ENCODE results near the gene PET100. TPM values are rescaled to one million over a fixed set of nuclear protein-coding genes. Genes with fewer than 3 reads are reported as not detected.
A peak's percentile ranks its signal among the peaks of the same experiment; 100 is the strongest.

PET100 gene
- total and polyA plus RNA-seq, 10 of the 15 experiments (the other 5 are each of a cell fraction or from before 2014, with no cell fraction given): 47.0 to 462 (median 126) TPM

DNA sequence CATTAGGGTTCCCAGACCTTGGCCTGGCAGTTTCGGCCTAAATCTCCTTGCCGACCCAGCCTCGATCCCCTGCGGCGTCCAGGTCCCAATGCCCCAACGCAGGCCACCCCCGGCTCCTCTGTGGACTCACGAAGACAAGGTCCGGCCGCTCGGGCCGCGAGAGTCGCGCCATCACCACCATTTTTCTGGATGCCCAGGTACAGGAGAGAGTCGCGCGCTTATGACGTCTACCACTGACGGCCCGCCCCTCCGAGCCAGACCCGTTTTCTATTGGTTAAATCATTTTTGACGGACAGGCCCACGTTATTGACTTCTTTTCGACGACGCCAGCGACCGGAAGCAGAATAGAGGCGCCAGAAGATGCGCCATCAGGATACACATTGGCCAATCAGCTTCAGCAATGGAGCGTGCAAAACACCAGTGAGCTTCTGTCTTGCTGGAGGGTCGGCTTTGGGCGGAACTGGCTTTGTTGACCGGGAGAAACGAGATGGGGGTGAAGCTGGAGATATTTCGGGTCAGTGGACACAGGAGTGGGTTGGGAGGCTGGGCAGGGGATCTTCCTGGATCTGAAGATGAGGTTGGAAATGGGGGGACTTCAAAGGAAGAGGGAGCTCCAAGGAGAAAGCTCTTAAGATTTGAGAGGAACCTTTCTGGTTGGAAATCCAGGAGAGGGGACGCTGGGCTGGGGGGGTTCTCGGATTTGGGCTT, at the start of gene PET100, which contains the start of gene XAB2 (continued):
- TF ChIP-seq, protein P1, sequence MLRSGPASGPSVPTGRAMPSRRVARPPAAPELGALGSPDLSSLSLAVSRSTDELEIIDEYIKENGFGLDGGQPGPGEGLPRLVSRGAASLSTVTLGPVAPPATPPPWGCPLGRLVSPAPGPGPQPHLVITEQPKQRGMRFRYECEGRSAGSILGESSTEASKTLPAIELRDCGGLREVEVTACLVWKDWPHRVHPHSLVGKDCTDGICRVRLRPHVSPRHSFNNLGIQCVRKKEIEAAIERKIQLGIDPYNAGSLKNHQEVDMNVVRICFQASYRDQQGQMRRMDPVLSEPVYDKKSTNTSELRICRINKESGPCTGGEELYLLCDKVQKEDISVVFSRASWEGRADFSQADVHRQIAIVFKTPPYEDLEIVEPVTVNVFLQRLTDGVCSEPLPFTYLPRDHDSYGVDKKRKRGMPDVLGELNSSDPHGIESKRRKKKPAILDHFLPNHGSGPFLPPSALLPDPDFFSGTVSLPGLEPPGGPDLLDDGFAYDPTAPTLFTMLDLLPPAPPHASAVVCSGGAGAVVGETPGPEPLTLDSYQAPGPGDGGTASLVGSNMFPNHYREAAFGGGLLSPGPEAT (IDR thresholded peaks at IDR 0.05; ENCODE audit: low read depth): peak; percentile 100
- TF ChIP-seq CREM (IDR thresholded peaks at IDR 0.05; ENCODE audit: low read depth) (peak; percentile 99), EED (IDR thresholded peaks at IDR 0.05; ENCODE audit: low read depth) (no peak), BCL11A (IDR thresholded peaks at IDR 0.05; ENCODE audit: low read depth, low read length) (no peak), KDM1A (IDR thresholded peaks at IDR 0.05; ENCODE audit: borderline replicate concordance) (no peak), SP1 (IDR thresholded peaks at IDR 0.05; ENCODE audit: low read depth, low read length) (peak; percentile 99), ASH2L (IDR thresholded peaks at IDR 0.05; ENCODE audit: borderline replicate concordance, low read depth) (no peak), PML (IDR thresholded peaks at IDR 0.05; ENCODE audit: low read length) (no peak), SREBF1 (IDR thresholded peaks at IDR 0.05; ENCODE audit: low read length) (no peak; the same call in 1 of the 2 replicates), MEF2A (IDR thresholded peaks at IDR 0.05; ENCODE audit: insufficient read depth, low read depth, low read length) (no peak), KLF5 (IDR thresholded peaks at IDR 0.05; ENCODE audit: partially characterized antibody) (peak; percentile 88), CHD1 (IDR thresholded peaks at IDR 0.05; ENCODE audit: low read depth, low read length) (no peak), ETV6 (conservative IDR thresholded peaks at IDR 0.05 in 1 of 2, IDR thresholded peaks at IDR 0.05 in 1 of 2; ENCODE audit: borderline replicate concordance in 1 of 2, low read depth in 1 of 2) (no peak), BACH1 (IDR thresholded peaks at IDR 0.05; ENCODE audit: borderline replicate concordance) (peak; percentile 30; the same call in 1 of the 2 replicates)
- TF ChIP-seq, protein P2, sequence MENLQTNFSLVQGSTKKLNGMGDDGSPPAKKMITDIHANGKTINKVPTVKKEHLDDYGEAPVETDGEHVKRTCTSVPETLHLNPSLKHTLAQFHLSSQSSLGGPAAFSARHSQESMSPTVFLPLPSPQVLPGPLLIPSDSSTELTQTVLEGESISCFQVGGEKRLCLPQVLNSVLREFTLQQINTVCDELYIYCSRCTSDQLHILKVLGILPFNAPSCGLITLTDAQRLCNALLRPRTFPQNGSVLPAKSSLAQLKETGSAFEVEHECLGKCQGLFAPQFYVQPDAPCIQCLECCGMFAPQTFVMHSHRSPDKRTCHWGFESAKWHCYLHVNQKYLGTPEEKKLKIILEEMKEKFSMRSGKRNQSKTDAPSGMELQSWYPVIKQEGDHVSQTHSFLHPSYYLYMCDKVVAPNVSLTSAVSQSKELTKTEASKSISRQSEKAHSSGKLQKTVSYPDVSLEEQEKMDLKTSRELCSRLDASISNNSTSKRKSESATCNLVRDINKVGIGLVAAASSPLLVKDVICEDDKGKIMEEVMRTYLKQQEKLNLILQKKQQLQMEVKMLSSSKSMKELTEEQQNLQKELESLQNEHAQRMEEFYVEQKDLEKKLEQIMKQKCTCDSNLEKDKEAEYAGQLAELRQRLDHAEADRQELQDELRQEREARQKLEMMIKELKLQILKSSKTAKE (IDR thresholded peaks at IDR 0.05; ENCODE audit: low read depth, poor library complexity, severe bottlenecking): peak; percentile 82
- TF ChIP-seq, protein P3, sequence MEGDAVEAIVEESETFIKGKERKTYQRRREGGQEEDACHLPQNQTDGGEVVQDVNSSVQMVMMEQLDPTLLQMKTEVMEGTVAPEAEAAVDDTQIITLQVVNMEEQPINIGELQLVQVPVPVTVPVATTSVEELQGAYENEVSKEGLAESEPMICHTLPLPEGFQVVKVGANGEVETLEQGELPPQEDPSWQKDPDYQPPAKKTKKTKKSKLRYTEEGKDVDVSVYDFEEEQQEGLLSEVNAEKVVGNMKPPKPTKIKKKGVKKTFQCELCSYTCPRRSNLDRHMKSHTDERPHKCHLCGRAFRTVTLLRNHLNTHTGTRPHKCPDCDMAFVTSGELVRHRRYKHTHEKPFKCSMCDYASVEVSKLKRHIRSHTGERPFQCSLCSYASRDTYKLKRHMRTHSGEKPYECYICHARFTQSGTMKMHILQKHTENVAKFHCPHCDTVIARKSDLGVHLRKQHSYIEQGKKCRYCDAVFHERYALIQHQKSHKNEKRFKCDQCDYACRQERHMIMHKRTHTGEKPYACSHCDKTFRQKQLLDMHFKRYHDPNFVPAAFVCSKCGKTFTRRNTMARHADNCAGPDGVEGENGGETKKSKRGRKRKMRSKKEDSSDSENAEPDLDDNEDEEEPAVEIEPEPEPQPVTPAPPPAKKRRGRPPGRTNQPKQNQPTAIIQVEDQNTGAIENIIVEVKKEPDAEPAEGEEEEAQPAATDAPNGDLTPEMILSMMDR (IDR thresholded peaks at IDR 0.05 in 2 of 3, conservative IDR thresholded peaks at IDR 0.05 in 1 of 3; ENCODE audit: control insufficient read depth in 2 of 3, extremely low read depth in 1 of 3, insufficient read depth in 1 of 3, low read depth in 3 of 3, low read length in 3 of 3): no peak
- TF ChIP-seq, protein P4, sequence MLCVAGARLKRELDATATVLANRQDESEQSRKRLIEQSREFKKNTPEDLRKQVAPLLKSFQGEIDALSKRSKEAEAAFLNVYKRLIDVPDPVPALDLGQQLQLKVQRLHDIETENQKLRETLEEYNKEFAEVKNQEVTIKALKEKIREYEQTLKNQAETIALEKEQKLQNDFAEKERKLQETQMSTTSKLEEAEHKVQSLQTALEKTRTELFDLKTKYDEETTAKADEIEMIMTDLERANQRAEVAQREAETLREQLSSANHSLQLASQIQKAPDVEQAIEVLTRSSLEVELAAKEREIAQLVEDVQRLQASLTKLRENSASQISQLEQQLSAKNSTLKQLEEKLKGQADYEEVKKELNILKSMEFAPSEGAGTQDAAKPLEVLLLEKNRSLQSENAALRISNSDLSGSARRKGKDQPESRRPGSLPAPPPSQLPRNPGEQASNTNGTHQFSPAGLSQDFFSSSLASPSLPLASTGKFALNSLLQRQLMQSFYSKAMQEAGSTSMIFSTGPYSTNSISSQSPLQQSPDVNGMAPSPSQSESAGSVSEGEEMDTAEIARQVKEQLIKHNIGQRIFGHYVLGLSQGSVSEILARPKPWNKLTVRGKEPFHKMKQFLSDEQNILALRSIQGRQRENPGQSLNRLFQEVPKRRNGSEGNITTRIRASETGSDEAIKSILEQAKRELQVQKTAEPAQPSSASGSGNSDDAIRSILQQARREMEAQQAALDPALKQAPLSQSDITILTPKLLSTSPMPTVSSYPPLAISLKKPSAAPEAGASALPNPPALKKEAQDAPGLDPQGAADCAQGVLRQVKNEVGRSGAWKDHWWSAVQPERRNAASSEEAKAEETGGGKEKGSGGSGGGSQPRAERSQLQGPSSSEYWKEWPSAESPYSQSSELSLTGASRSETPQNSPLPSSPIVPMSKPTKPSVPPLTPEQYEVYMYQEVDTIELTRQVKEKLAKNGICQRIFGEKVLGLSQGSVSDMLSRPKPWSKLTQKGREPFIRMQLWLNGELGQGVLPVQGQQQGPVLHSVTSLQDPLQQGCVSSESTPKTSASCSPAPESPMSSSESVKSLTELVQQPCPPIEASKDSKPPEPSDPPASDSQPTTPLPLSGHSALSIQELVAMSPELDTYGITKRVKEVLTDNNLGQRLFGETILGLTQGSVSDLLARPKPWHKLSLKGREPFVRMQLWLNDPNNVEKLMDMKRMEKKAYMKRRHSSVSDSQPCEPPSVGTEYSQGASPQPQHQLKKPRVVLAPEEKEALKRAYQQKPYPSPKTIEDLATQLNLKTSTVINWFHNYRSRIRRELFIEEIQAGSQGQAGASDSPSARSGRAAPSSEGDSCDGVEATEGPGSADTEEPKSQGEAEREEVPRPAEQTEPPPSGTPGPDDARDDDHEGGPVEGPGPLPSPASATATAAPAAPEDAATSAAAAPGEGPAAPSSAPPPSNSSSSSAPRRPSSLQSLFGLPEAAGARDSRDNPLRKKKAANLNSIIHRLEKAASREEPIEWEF (IDR thresholded peaks at IDR 0.05; ENCODE audit: insufficient replicate concordance, low read depth, low read length): no peak

Data from GM12878 (cell line).